ENCODE results near the gene MRPL32.

GRCh38 chr7:42883950-42884349 lies 48.2 kb upstream of the MRPL32 start:
- no peak for TF ChIP-seq CTCF (IDR thresholded peaks at IDR 0.05; ENCODE audit: low read length)
- TF ChIP-seq EZH2 (optimal IDR thresholded peaks at IDR 0.05; ENCODE audit: low read depth, low read length), result no peak
- TF ChIP-seq EZH2phosphoT487 (IDR thresholded peaks at IDR 0.05; ENCODE audit: low read length), result no peak

Data from MM.1S (cell line).